HepG2 (cell line): ENCODE results near the gene SPHK2. TPM values are rescaled to one million over a fixed set of nuclear protein-coding genes. Genes with fewer than 3 reads are reported as not detected.

Experiments
- ATAC-seq: fragments of 200-7000 bp; cut with Tn5 transposase; 3 replicates; pipeline ENCODE4 v1.9.1; 2020; ENCODE audit warnings: mild to moderate bottlenecking, moderate library complexity
- BruUV-seq: library from RNA; stranded (reverse); fragments of 400-500 nt; replicated peaks from 2 replicates; lab custom pipeline; 2021; lab: Mats Ljungman, UMichigan
- CTCF ChIA-PET: fragments of 300-600 bp; formaldehyde crosslinking; extraction: SDS; loops from one replicate; lab custom pipeline; 2021; ENCODE audit warnings: low total read pairs, inconsistent platforms, low intra/inter-chr PET ratio; lab: Yijun Ruan, JAX
- POLR2A ChIA-PET: fragments of 350-600 bp; sonication (Branson Sonifier 250); formaldehyde crosslinking; loops from one replicate; lab custom pipeline; 2020; ENCODE audit warnings: antibody characterized with exemption, inconsistent platforms; lab: Yijun Ruan, JAX
- DNase-seq: peaks from one replicate; pipeline ENCODE4 v3.0.0-alpha.2; 2015; ENCODE audit warnings: low spot score
- FAIRE-seq: peaks from 3 replicates; lab custom pipeline; 2011; peaks lifted over from hg19 to GRCh38; lab: Jason Lieb, UNC
- H2AFZ ChIP-seq: one replicate; pipeline ENCODE4 v1.6.1; 2011; ENCODE audit warnings: low read length, inconsistent platforms
- H3K27ac ChIP-seq: fragments of 300-600 bp; 3 replicates; pipeline ENCODE4 v1.8.0; 2011; ENCODE audit warnings: mixed run types, mild to moderate bottlenecking, mixed read lengths, low read length, inconsistent platforms; ENCODE audit not compliant: insufficient read depth; ENCODE audit errors: extremely low read length
- H3K27me3 ChIP-seq, 2 experiments: fragments of 200-600 bp in 1 of 2; 2 replicates in 1 of 2; 3 replicates in 1 of 2; pipeline versions ENCODE4 v1.6.0 to v1.8.0; 2011; ENCODE audit warnings: low read length in 2 of 2, mild to moderate bottlenecking in 2 of 2, moderate library complexity in 2 of 2, inconsistent platforms in 1 of 2; ENCODE audit not compliant: insufficient read depth in 2 of 2, control insufficient read depth in 1 of 2
- H3K36me3 ChIP-seq, 2 experiments: fragments of 200-600 bp in 1 of 2; replicated peaks in 1 of 2; 2 replicates in 1 of 2; 3 replicates in 1 of 2; pipeline versions ENCODE4 v1.5.1 to v1.8.0; 2011; ENCODE audit warnings: low read length in 2 of 2, inconsistent platforms in 1 of 2; ENCODE audit not compliant: insufficient read depth in 2 of 2, control insufficient read depth in 1 of 2
- H3K4me1 ChIP-seq: 2 replicates; pipeline ENCODE4 v1.5.1; 2012; ENCODE audit warnings: low read length, inconsistent platforms; ENCODE audit not compliant: insufficient read depth
- H3K4me2 ChIP-seq: 2 replicates; pipeline ENCODE4 v1.6.0; 2011; ENCODE audit warnings: low read depth, low read length, inconsistent platforms
- H3K4me3 ChIP-seq, 3 experiments: fragments of 200-600 bp in 1 of 3; sonication (generic), shearing (Covaris generic) in 1 of 3; replicated peaks in 1 of 3; 2 replicates each; pipeline ENCODE4 v1.5.1; 2011 to 2016; ENCODE audit warnings: low read length in 3 of 3, inconsistent platforms in 2 of 3, low read depth in 2 of 3, mild to moderate bottlenecking in 2 of 3, control low read depth in 1 of 3, mixed read lengths in 1 of 3; ENCODE audit not compliant: insufficient read depth in 1 of 3
- H3K79me2 ChIP-seq: one replicate; pipeline ENCODE4 v1.6.1; 2011; ENCODE audit warnings: low read length, inconsistent platforms; ENCODE audit not compliant: insufficient read depth
- H3K9ac ChIP-seq: 2 replicates; pipeline ENCODE4 v1.6.0; 2011; ENCODE audit warnings: mild to moderate bottlenecking, low read depth, low read length, inconsistent platforms; ENCODE audit not compliant: insufficient read depth
- H3K9me3 ChIP-seq: 2 replicates; pipeline ENCODE4 v1.5.1; 2012; ENCODE audit warnings: mild to moderate bottlenecking, low read length
- H4K20me1 ChIP-seq: 2 replicates; pipeline ENCODE4 v1.6.0; 2011; ENCODE audit warnings: inconsistent platforms, mild to moderate bottlenecking, low read length, moderate library complexity; ENCODE audit not compliant: insufficient read depth
- DNMT3B ChIP-seq: conservative IDR thresholded peaks from 2 replicates; pipeline ENCODE4 v1.6.1; 2016; ENCODE audit warnings: missing biosample characterization, control low read depth
- RAD51 ChIP-seq: fragments of 450-650 bp; IDR thresholded peaks from 2 replicates; pipeline ENCODE4 v1.6.1; 2016; ENCODE audit warnings: borderline replicate concordance
- SNAI1 ChIP-seq: sonication (generic); formaldehyde crosslinking; IDR thresholded peaks from 2 replicates; pipeline ENCODE4 v1.5.0; 2020; ENCODE audit warnings: mild to moderate bottlenecking, missing genetic modification reagents, borderline replicate concordance
- SP4 ChIP-seq: sonication (generic); formaldehyde crosslinking; IDR thresholded peaks from 2 replicates; pipeline ENCODE4 v1.8.1; 2023; ENCODE audit warnings: mild to moderate bottlenecking, missing genetic modification reagents
- ZNF101 ChIP-seq: sonication (generic); formaldehyde crosslinking; IDR thresholded peaks from 2 replicates; pipeline ENCODE4 v1.4.0; 2020; ENCODE audit warnings: mild to moderate bottlenecking, low read depth, missing genetic modification reagents, borderline replicate concordance
- ZNF256 ChIP-seq: sonication (generic); formaldehyde crosslinking; conservative IDR thresholded peaks from 2 replicates; pipeline ENCODE4 v1.4.0; 2020; ENCODE audit warnings: missing genetic modification reagents
- WGBS: methylation state at CpG from one replicate; pipeline ENCODE4 v1.1.6; 2017; ENCODE audit warnings: low lambda C conversion rate; 5-methylcytosine and 5-hydroxymethylcytosine counted together
- in situ Hi-C: cut with HindIII; loops from 2 replicates; pipeline ENCODE4 v1.10.0; 2017; ENCODE audit warnings: low pct_unique_long_range_greater_than_20kb; ENCODE audit not compliant: extremely low pct_ligation_motif_present
- intact Hi-C: fragments of 100-400 bp; cut with micrococcal nuclease; formaldehyde crosslinking; loops from one replicate; pipeline ENCODE4 v1.10.0; 2022; ENCODE audit not compliant: unreplicated experiment
- polyA plus RNA-seq, 8 experiments: library from polyadenylated mRNA; depleted of rRNA in 3 of 8; stranded (reverse) in 7 of 8; unstranded in 1 of 8; fragments of >200 nt; fragmentation: Illumina TruSeq in 4 of 8; extraction: Trizol in 4 of 8; gene quantifications; 2 replicates each; pipeline versions ENCODE4 v1.2.1 to v1.2.3, GENCODE V29; 2011 to 2016; ENCODE audit warnings: low read depth in 4 of 8, missing spikeins in 1 of 8, mixed read lengths in 1 of 8; ENCODE audit not compliant: insufficient read depth in 1 of 8
- total RNA-seq, 5 experiments: library from RNA; depleted of rRNA; stranded (reverse); fragments of >200 nt; fragmentation: Illumina TruSeq; extraction: Trizol; gene quantifications; 2 replicates each; pipeline ENCODE4 v1.2.3, GENCODE V29; 2016; ENCODE audit warnings: low read depth in 1 of 5
- TF ChIP-seq, protein P1 (sequence below): sonication (generic); formaldehyde crosslinking; IDR thresholded peaks from 2 replicates; pipeline ENCODE4 v1.8.1; 2023; ENCODE audit warnings: missing genetic modification reagents, mild to moderate bottlenecking, borderline replicate concordance
- TF ChIP-seq, protein P2 (sequence below): sonication (generic); formaldehyde crosslinking; IDR thresholded peaks from 2 replicates; pipeline ENCODE4 v1.5.1; 2020; ENCODE audit warnings: mild to moderate bottlenecking, missing genetic modification reagents, borderline replicate concordance

SPHK2 gene
- total and polyA plus RNA-seq, 2 of the 13 experiments (the other 11 are each of a cell fraction or from before 2014, with no cell fraction given), result 2.9 to 14.4 TPM

DNA sequence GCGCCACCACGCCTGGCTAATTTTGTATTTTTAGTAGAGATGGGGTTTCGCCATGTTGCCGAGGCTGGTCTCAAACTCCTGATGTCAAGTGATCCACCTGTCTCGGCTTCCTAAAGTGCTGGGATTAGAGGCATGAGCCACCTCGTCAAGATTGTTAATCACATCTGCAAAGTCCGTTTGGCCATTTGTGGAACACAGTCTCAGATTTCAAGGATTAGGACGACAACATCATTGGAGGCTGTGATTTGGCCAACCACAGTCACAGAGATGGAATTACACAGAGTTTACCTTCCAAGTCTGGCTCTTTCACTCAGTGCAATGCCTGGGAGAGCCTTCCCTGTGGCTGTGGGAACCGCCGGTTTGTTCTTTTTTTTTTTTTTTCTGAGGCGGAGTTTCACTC, 49.5 kb upstream of the SPHK2 start:
- Histone ChIP-seq H3K9me3 (no peaks in the 10 kb centered on the region), H3K4me3 (no peak overlapping the region), H3K9ac (no peak overlapping the region), H3K79me2 (no peaks in the 10 kb centered on the region), H3K36me3 (no peaks in the 10 kb centered on the region), H3K27me3 (no peaks in the 10 kb centered on the region), H3K4me2 (no peak overlapping the region), H3K4me1 (peaks cover 81% of the 10 kb centered on the region), H4K20me1 (no peaks in the 10 kb centered on the region), H3K27ac (no peak overlapping the region), H2AFZ (no peak overlapping the region)
- ATAC-seq, result no peak
- TF ChIP-seq SNAI1, result no peak
- TF ChIP-seq ZNF256, result no peak
- TF ChIP-seq ZNF101 (CRISPR knock-in tag), result no peak
- TF ChIP-seq SP4, result no peak
- TF ChIP-seq, protein P1, sequence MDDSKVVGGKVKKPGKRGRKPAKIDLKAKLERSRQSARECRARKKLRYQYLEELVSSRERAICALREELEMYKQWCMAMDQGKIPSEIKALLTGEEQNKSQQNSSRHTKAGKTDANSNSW (CRISPR knock-in tag), result no peak
- TF ChIP-seq RAD51, result no peak
- TF ChIP-seq DNMT3B (CRISPR knock-in tag), result no peak
- TF ChIP-seq, protein P2, sequence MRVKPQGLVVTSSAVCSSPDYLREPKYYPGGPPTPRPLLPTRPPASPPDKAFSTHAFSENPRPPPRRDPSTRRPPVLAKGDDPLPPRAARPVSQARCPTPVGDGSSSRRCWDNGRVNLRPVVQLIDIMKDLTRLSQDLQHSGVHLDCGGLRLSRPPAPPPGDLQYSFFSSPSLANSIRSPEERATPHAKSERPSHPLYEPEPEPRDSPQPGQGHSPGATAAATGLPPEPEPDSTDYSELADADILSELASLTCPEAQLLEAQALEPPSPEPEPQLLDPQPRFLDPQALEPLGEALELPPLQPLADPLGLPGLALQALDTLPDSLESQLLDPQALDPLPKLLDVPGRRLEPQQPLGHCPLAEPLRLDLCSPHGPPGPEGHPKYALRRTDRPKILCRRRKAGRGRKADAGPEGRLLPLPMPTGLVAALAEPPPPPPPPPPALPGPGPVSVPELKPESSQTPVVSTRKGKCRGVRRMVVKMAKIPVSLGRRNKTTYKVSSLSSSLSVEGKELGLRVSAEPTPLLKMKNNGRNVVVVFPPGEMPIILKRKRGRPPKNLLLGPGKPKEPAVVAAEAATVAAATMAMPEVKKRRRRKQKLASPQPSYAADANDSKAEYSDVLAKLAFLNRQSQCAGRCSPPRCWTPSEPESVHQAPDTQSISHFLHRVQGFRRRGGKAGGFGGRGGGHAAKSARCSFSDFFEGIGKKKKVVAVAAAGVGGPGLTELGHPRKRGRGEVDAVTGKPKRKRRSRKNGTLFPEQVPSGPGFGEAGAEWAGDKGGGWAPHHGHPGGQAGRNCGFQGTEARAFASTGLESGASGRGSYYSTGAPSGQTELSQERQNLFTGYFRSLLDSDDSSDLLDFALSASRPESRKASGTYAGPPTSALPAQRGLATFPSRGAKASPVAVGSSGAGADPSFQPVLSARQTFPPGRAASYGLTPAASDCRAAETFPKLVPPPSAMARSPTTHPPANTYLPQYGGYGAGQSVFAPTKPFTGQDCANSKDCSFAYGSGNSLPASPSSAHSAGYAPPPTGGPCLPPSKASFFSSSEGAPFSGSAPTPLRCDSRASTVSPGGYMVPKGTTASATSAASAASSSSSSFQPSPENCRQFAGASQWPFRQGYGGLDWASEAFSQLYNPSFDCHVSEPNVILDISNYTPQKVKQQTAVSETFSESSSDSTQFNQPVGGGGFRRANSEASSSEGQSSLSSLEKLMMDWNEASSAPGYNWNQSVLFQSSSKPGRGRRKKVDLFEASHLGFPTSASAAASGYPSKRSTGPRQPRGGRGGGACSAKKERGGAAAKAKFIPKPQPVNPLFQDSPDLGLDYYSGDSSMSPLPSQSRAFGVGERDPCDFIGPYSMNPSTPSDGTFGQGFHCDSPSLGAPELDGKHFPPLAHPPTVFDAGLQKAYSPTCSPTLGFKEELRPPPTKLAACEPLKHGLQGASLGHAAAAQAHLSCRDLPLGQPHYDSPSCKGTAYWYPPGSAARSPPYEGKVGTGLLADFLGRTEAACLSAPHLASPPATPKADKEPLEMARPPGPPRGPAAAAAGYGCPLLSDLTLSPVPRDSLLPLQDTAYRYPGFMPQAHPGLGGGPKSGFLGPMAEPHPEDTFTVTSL (CRISPR knock-in tag), result no peak
- WGBS, result 75% methylated on average over 11 of the region's 11 CpGs
- CTCF ChIA-PET, result no interaction called here
- intact Hi-C loops, result no loop called here
- FAIRE-seq, result no peak
- in situ Hi-C loops, result no loop called here
- no peak for DNase-seq
- POLR2A ChIA-PET, result no interaction called here
- no TSS peak for BruUV-seq
